NCI-H2029 treated with DMSO at 0.1 percent for 48 hours (cell line): ENCODE results near the gene FAM177B.
"Not testable (repeated sequence)": the region's sequence is repeated elsewhere in the genome, so short reads cannot be mapped to it uniquely, and the experiment has no call there.

ENCODE experiments used
- DNase-seq: peaks from one replicate; lab custom pipeline; 2025; lab: John Stamatoyannopoulos, UW

Gene FAM177B

DNA sequence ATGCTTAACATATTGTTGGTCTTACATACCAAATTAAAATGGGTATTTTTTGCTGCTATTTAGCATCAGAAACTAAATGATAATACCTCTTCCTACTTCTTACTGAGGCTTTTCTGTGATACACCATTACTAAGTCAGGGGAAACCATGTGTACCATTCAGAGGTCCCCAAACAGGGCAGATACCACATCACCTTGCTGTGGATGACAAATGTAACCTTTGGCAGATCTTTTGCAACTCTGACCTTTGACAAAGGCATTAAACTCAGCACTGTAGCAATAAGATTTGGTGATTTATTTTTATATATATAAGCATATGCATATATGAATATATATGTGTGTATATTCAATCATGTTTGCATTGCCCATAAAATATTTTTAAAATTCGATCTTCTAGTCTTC lies 2.9 kb downstream of the FAM177B start:
- DNase-seq, result no peak

DNA sequence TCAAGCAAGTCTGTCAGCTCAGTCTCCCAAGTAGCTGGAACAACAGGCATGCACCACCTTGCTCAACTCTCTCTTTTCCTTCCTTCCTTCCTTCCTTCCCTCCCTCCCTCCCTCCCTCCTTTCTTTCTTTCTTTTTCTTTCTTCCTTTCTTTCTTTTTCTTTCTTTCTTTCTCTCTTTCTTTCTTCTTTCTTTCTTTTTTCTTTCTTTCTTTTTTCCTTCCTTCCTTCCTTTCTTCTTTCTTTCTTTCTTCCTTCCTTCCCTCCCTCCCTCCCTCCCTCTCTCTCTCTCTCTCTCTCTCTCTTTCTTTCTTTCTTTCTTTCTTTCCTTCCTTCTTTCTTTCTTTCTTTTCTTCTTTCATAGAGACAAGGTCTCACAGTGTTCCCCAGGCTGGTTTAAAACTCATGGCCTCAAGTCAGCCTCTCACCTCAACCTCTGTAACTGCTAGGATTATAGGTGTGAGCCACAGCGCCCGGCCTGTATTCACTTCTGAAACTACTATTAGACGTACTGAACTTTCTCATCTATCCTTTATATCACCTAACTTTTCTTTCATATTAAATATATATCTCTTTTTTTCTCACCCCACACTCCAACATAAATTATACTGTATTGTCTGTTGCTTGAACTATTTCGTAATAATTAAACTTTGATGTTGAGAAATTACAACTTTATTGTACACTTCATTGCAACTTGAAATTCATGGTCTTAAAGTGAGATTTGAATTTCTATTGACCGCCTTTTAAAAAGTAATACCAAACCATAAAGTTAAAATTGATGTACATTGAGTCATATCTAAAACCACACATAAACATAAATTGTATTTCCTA lies 4.8 kb downstream of the FAM177B start:
- not testable (repeated sequence) for DNase-seq

GRCh38 chr1:222749927-222750326 lies 12.9 kb downstream of the FAM177B start:
- no peak for DNase-seq

DNA sequence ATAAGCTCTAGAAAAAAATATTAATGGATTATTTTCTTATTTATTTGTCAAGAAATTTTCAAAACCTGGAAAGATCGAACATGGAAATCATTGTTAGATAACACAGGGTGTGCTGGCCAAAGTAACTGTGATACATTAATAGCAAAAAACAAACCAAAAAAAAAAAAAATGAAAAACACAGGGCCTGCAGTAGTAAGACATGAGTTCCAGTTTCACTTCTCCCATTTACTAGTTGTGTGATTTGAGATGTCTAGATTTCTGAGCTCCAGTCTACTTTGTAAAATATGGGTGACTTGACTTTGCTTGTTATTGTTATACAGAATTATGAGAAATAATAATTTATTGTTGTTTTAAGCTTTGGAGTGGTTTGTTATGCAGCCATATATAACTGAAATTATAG lies 13.6 kb downstream of the FAM177B start:
- no peak for DNase-seq

GRCh38 chr1:222751255-222751654 lies 14.3 kb downstream of the FAM177B start:
- no peak for DNase-seq

- no peak for DNase-seq
Observed at GRCh38 chr1:222754366-222755139, 17.6 kb downstream of the FAM177B start.

DNA sequence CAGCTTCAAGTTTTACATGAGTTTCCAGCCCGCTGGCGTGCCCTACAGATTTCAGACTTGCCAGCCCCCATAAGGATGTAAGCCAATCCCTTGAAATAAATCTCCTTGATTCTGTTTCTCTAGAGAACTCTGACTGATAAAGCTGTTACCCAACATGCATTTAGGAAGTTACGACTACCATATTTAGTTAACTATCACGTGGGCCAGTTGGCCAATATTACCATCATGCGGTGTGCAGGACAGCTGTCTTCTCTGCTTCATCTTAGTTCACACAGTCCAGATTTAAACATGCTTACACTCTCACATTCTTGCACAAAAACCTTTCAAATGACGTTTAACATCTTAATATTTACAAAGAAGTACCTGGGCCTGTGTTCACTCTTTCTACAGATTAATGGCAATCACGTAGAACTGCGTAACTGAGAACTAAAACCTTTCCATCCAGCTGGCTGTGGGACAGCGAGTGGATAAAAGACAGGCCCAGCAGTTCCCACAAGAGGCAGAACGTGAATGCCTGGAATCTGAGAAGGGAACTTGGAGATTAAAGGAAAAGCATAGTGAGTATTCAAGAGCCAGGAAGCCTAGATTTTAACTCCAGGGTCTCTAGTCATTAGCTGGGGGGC lies 20.8 kb downstream of the FAM177B start:
- no peak for DNase-seq

GRCh38 chr1:222759451-222760035 lies 22.5 kb downstream of the FAM177B start:
- no peak for DNase-seq

DNA sequence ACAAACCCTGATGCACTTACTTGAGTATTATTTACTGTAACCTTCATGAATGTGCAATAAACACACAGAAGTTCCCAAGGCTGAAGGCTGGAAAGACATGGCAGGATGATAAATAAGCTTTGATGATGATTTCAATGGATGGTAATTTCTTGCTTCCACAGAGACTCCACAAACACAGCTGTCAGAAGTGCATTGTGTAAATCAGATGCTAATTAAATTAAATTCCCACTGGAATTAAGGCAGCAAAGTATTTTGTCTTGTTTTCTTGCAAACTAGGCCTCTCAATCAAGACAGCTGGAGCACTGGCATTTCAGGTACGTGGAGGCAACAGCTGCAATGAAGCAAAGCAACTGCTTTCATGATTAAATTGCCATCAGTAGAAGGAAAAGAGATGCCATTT lies 24.1 kb downstream of the FAM177B start:
- no peak for DNase-seq

DNA sequence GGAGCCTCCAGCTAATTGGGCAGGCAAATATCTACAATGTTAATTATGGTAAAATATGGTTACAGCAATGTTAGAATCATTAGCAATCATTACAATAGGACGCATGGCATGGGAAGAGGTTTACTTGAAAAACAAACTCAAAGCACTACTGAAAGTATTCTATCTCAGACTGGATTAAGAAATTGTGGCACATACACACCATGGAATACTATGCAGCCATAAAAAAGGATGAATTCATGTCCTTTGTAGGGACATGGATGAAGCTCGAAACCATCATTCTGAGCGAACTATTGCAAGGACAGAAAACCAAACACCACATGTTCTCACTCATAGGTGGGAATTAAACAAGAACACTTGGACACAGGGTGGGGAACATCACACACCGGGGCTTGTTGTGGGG lies 25.2 kb downstream of the FAM177B start:
- DNase-seq, result not testable (repeated sequence)

GRCh38 chr1:222767152-222767571 lies 30.2 kb downstream of the FAM177B start:
- DNase-seq, result no peak

GRCh38 chr1:222768592-222768991 lies 31.6 kb downstream of the FAM177B start:
- DNase-seq, result no peak

DNA sequence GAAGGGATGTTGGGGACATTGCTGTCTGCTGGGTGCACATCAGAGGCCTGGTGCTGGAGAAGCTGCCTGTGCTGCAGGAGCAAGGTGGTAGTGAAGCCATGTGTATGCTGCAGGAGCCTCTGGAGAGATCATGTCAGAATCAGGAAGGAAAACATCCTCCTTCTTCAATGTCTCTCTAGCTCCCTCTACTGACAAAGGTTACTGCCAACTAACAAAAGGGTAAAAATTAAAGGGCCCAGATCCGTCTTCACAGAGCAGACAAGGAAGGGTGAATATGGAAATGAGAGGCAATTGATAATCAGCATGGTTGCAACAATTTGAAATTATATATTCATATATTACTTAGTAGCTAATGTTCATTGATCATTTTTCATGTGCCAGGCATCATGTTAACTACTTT lies 32.2 kb downstream of the FAM177B start:
- no peak for DNase-seq

DNA sequence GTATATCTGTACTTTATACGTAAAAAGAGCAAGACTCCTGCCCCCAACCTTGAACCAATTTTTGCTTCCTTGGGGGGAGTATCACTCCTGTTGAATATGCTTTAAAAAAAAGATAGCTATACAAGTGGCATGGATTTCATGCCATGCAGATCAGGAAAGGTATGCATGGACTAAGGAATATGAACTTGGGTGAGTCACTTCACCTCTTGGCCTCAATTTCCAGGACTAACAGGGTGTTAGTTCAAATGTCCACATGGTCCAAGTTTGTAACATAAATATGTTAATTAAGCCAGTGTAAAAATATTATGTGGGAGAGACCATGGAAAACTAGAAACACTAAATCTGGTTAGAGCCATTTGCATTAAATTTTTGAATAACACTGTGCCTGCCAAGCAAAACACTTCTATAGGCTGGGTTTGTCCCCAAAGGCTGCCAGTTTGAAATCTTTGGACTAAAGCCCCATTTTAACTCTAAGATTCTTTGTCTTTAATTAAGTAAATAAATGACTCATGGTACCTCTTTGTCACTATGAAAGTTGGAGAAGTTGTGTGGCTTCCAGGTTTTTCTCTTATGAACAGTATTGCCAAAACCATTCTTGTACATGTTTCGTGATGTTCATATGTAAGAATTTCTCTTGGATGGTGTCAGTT lies 33.1 kb downstream of the FAM177B start:
- DNase-seq, result no peak

- DNase-seq, result no peak
Observed at GRCh38 chr1:222772996-222773379, 36.0 kb downstream of the FAM177B start.

DNA sequence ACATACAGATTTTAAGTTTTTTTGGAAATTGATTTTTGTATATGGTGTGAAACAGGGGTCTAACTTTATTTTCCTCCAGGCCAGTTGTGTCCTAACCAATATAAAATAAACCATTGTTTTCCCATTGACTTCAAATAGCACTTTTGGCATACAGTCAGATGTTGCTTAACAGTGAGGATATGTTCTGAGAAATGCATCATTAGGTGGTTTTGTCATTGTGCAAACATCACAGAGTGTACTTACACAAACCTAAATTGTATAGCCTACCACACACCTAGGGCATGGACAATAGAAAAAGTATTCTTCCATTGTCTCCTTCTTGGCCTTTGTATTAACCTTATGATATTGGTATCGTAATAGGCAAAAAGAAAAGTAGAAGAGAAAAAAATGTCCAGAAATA lies 40.5 kb downstream of the FAM177B start:
- peak; percentile 12 for DNase-seq

GRCh38 chr1:222777977-222778376 lies 41.0 kb downstream of the FAM177B start:
- peak; percentile 22 for DNase-seq

DNA sequence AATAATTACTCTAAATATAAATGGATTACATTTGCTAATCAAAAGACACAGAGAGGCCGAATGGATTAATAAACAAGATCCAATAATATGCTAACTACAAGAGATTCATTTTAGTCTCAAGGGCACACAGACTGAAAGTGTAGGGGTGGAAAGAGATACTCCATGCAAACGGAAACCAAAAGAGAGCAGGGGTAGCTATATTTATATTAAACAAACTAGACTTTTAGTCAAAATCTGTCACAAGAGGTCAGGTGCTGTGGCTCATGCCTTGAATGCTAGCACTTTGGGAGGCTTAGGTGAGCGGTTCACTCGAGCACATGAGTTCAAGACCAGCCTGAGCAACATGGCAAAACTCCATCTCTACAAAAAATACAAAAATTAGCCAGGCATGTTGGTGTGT lies 44.2 kb downstream of the FAM177B start:
- no peak for DNase-seq

DNA sequence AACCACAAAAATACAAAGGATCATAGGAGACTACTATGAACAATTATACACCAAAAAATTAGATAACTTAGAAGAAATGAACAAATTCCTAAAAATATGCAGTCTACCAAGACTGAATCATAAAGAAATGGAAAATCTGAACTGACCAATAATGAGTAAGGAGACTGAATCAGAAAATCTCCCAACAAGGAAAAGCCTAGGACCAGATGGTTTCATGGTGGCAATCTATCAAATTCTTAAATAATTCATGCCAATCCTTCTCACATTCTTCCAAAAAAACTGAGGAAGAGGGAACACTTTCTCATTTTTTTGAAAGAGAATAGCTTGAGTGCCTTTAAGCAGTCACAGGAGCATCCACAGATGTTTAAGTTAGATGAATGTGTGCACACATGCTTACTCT lies 46.0 kb downstream of the FAM177B start:
- no peak for DNase-seq

DNA sequence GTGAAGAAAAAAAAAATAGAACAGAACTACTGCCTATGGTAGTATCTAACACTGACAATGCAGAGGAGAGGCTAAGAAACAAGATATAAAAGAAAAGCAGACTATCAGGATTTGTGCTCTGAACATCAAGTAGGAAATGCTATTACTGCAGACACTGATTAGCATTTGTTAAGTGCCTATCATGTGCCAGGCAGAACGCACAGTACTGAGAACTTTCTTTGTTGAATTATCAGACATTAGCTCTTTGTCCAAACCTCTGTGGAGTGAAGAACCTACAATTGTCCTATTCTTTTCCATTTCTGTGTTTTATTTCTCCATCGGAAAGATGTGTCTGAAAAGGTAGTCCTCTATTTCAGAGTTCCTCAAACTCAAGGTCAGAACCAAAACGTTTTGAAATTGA lies 47.4 kb downstream of the FAM177B start:
- no peak for DNase-seq

GRCh38 chr1:222784916-222785315 lies 47.9 kb downstream of the FAM177B start:
- DNase-seq, result peak; percentile 65

- DNase-seq, result no peak
Observed at GRCh38 chr1:222785529-222785928, 48.5 kb downstream of the FAM177B start.
